ACC112 (cell line): Measurements from ENCODE around the gene FSTL4.

Experiments
- H2AFZ ChIP-seq: fragments of 200-600 bp; sonication (generic); one replicate; pipeline ENCODE4 v1.6.0; 2017; ENCODE audit warnings: antibody characterized with exemption, low read length; ENCODE audit not compliant: unreplicated experiment
- H3K27ac ChIP-seq: fragments of 200-600 bp; sonication (generic); 2 replicates; pipeline ENCODE4 v1.5.1; 2014; ENCODE audit warnings: low read depth, mild to moderate bottlenecking, antibody characterized with exemption, low read length, moderate library complexity
- H3K27me3 ChIP-seq: fragments of 200-600 bp; sonication (generic); 2 replicates; pipeline ENCODE4 v1.6.1; 2014; ENCODE audit warnings: mild to moderate bottlenecking, antibody characterized with exemption, low read length, moderate library complexity, mixed read lengths; ENCODE audit not compliant: insufficient read depth
- H3K36me3 ChIP-seq: fragments of 200-600 bp; sonication (generic); 2 replicates; pipeline ENCODE4 v1.6.1; 2016; ENCODE audit warnings: mild to moderate bottlenecking, antibody characterized with exemption, low read length, moderate library complexity, mixed read lengths; ENCODE audit not compliant: insufficient read depth
- H3K4me1 ChIP-seq: fragments of 200-600 bp; sonication (generic); one replicate; pipeline ENCODE4 v1.6.1; 2016; ENCODE audit warnings: low read length, mixed read lengths; ENCODE audit not compliant: insufficient read depth, unreplicated experiment, control insufficient read depth
- H3K4me3 ChIP-seq: fragments of 200-600 bp; sonication (generic); 2 replicates; pipeline ENCODE4 v1.5.1; 2014; ENCODE audit warnings: mild to moderate bottlenecking, low read depth, low read length
- H3K79me2 ChIP-seq: fragments of 200-600 bp; sonication (generic); one replicate; pipeline ENCODE4 v1.6.0; 2016; ENCODE audit warnings: low read length; ENCODE audit not compliant: control insufficient read depth, unreplicated experiment, insufficient read depth

The FSTL4 gene

DNA sequence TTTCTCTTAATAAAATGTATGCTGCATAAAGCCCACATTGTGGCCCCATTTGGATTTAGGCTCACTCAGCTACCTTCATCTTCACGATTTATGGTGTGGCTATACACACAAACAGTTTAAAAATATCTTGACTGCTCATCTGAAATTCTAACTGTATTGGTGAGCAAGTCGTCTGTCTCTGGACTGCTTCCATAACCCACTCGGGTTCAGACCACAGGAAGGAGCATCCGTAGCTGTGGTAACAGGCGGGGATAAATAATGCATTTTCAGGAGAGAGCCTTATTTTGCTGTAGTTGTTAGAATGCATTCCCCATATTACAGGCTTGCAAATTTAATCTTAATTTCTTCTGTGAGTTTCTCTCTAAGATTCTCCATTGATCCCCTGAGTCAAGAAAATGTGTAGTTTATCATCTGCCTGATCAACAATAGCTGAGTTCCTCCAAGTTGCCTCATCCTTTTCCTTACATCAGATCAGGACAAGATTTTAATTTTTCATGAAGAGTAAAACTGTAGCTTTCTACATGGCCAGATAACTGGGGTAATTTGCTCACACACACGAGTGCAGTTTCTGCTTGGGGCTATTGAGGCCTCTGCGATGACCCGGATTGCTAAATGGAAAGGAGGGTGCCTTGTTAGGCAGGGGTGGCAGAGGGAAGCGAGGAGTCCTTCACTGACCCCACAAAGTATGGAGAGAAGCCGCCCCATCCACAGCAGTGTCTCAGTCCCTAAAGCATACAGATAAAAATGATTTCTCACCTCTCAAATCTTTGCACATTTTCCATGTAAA, 133.9 kb downstream of the FSTL4 start:
- no peak overlapping the region for H3K4me3 ChIP-seq
- peaks cover 47% of the 10 kb centered on the region for H3K27me3 ChIP-seq
- H3K27ac ChIP-seq: no peak overlapping the region
- H2AFZ ChIP-seq: no peak overlapping the region
- no peaks in the 10 kb centered on the region for H3K79me2 ChIP-seq
- no peaks in the 10 kb centered on the region for H3K36me3 ChIP-seq
- H3K4me1 ChIP-seq: no peaks in the 10 kb centered on the region

DNA sequence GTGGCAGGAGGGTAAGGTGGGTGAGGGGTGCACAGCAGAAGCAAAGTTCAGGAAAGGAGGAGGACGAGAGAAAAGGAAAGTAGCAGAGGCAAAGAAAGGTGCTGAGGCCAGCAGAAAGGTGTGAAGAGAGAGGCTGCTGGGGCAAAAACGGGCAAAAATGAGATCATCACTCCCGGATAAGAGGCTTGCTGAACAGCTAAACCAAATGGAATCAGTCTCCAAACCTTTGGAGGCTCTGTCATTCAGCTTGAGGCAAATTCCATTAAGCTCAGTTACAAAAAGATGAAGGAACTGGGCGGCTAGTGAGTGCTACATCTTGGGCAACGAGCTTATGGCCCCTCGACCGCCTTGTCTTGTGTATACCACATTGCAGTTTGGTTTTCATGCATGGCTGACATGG, 136.4 kb downstream of the FSTL4 start:
- Histone ChIP-seq H3K79me2 (no peaks in the 10 kb centered on the region), H2AFZ (no peak overlapping the region), H3K27ac (no peak overlapping the region), H3K4me3 (no peak overlapping the region), H3K4me1 (no peaks in the 10 kb centered on the region), H3K36me3 (no peaks in the 10 kb centered on the region), H3K27me3 (peaks cover 65% of the 10 kb centered on the region)

DNA sequence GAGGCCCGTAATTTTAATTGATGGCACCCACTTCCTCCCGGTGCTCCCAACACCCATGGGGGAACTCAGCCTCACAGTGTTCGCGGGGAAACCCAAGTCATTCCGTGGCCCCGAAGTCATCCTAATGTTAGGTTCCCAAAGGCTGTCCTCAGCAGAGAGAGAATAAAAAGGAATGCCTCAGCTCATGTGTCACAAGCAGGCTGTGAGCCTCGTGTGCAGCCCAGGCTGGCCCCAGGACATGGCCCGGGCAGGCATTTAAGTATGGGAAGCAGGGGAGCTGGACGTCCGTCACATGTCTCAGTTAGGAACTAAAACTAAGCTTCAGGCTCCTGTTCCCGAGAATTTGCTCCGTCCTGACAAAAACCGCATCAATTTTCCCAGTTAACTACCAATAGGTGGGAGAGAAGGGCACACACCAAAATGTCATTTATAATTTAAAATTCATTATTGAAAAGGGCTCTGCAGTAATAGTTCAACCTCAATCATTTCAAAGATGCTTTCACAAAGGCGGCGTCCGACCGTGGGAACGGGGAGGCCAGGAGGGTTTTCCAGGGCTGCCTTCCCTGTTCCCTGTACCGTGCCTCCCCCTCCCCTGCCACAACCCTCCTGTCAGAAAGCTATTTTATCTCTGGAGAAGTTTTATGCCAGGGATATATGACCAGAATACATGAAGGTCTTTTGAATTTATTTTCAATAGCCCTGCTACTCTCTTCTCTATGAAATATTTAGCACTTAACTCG, 137.3 kb downstream of the FSTL4 start:
- Histone ChIP-seq H3K4me3 (no peak overlapping the region), H3K27me3 (peaks cover 65% of the 10 kb centered on the region), H3K79me2 (no peaks in the 10 kb centered on the region), H3K27ac (no peak overlapping the region), H3K36me3 (no peaks in the 10 kb centered on the region), H2AFZ (no peak overlapping the region), H3K4me1 (no peaks in the 10 kb centered on the region)

DNA sequence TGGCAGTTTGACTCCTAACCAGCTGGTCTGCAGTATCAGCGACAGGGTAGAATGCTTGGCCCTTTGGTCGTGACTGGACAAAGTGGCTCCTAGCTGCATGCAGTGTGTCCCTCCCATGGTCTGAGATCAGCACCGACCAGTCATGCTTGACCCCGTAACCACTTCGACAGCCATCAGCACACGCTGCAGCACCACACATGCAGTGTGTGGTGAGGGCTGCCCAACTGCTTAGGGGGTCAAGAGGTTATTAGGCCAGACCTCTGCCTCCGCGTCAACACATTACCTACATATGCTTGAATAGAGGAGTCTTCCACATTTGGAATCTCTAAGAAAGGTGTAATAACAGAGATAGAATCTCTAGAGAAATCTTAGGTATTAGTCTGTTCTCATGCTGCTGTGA, 139.1 kb downstream of the FSTL4 start:
- no peaks in the 10 kb centered on the region for H3K4me1 ChIP-seq
- H3K36me3 ChIP-seq: no peaks in the 10 kb centered on the region
- H3K4me3 ChIP-seq: no peak overlapping the region
- H3K27me3 ChIP-seq: peaks cover 75% of the 10 kb centered on the region
- H3K27ac ChIP-seq: no peak overlapping the region
- no peak overlapping the region for H2AFZ ChIP-seq
- no peaks in the 10 kb centered on the region for H3K79me2 ChIP-seq

DNA sequence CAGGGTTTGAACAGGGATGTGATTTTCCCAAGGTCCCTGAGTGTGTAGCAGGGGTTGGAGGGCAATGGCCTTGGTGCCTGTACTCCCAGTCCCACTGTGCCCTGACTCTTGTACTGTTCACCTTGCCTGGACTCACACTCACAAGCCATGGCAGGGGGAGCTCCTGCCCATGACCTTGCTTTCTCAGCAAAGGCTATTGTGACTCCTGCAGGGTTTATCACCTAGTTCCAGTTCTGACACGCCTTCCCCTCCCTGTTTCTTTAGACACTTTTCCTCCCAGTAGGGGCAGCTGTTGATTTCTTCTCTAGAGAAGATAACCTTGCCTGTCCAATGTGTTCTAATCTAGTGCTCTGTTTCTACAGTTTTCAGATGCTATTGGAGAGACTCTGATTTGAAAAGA, 139.5 kb downstream of the FSTL4 start:
- Histone ChIP-seq H3K4me3 (no peak overlapping the region), H3K36me3 (no peaks in the 10 kb centered on the region), H3K27me3 (peaks cover 71% of the 10 kb centered on the region), H3K27ac (no peak overlapping the region), H3K4me1 (no peaks in the 10 kb centered on the region), H3K79me2 (no peaks in the 10 kb centered on the region), H2AFZ (no peak overlapping the region)

DNA sequence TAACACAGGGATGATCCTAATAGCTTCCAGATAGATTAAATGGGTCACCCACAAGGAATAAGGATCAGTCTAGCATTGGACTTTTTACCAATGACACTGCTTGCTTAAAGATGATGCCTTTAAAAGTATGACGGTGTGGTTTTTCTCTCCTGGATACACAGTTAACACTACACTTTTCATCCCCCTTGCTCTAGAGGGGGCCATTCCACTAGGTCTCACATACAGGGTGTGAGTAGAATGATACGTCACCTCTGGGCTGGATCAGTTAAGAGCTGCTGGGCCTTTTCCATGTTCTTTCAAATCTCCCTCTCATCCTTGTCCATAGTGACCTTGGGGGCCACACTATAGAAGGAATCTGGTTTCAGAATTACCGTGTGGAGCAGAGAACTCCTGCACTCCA, 140.6 kb downstream of the FSTL4 start:
- Histone ChIP-seq H3K4me1 (no peaks in the 10 kb centered on the region), H3K27ac (no peak overlapping the region), H2AFZ (no peak overlapping the region), H3K27me3 (peaks cover 60% of the 10 kb centered on the region), H3K36me3 (no peaks in the 10 kb centered on the region), H3K4me3 (no peak overlapping the region), H3K79me2 (no peaks in the 10 kb centered on the region)

DNA sequence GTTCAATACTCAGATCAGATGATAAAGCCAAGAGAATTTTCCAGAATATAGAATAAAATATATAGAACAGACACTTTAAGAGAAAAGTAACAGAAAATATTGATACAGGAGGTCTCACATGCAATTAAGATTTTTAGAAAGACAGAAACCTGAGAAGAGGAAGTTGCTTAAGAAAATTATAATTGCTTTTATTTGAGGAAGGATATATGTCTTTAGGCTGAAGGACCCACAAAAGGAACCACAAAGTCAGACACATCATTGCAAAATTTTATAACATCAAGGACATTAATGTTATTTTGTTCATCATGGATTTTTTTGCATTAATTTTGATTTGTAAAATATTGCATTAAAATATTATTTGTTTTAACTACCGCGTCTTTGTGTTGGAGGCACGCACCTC, 141.5 kb downstream of the FSTL4 start:
- H3K79me2 ChIP-seq: no peaks in the 10 kb centered on the region
- peaks cover 52% of the 10 kb centered on the region for H3K27me3 ChIP-seq
- no peaks in the 10 kb centered on the region for H3K4me1 ChIP-seq
- H2AFZ ChIP-seq: no peak overlapping the region
- no peaks in the 10 kb centered on the region for H3K36me3 ChIP-seq
- H3K4me3 ChIP-seq: no peak overlapping the region
- H3K27ac ChIP-seq: no peak overlapping the region

DNA sequence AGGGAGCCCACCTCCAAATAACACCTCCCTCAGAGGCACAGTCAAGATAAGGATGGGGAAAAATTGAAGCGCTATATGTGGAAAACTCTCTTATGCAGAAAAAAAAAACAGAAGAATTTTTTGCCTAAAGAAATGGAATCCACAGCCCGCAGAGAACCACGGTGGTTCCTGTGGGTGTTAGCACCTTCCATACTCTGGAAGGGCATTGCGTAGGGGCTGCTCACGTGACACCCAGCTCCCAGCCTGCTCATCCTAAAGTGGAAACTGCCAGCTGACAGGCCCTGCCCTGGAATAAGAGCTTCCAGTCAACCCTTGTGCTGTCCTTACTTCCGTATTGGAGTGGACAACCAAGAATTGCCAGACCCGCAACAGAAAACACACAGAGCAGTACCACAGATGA, 142.5 kb downstream of the FSTL4 start:
- Histone ChIP-seq H3K4me3 (no peak overlapping the region), H3K36me3 (no peaks in the 10 kb centered on the region), H3K4me1 (no peaks in the 10 kb centered on the region), H3K27me3 (peaks cover 42% of the 10 kb centered on the region), H2AFZ (no peak overlapping the region), H3K27ac (no peak overlapping the region), H3K79me2 (no peaks in the 10 kb centered on the region)

DNA sequence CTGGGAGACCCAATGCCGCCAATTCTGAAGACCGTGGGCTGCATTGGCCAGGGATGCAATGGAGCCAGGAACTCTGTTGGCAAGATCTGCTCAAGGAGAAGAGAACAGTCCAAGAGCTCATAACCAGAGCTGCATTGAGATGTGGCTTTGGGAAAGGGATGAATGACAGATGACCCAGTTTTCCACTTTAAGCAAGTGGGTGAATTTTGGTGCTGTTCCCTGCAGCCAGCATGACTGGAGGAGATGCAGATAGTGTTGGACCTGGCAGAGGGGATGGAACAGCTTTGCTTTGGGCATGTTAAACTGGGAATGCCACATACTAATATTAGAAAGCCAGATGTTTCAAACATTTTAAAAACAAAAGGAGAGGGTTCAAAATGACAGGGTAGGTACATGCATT, 143.1 kb downstream of the FSTL4 start:
- no peak overlapping the region for H2AFZ ChIP-seq
- no peaks in the 10 kb centered on the region for H3K36me3 ChIP-seq
- H3K79me2 ChIP-seq: no peaks in the 10 kb centered on the region
- H3K4me1 ChIP-seq: no peaks in the 10 kb centered on the region
- H3K27me3 ChIP-seq: peaks cover 38% of the 10 kb centered on the region
- no peak overlapping the region for H3K27ac ChIP-seq
- no peak overlapping the region for H3K4me3 ChIP-seq

DNA sequence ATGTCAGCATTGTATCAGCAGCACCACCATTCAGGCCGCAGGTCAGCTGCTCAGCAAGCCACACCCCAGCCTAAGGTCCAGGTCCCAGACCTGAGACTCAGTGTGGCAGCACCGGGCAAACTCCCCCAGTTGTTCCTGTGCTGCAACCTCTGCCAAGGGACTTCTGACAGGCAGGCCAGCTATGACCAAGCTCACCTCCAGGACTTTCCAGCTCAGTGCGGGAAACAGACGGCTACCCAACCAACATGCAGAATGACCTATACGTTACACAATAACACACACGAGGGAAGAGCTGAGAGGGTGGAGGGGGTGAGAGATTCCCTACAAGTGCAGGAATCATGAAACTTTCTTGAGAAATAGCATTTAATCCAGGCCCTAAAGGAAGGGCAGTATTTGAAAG, 143.7 kb downstream of the FSTL4 start:
- Histone ChIP-seq H3K4me1 (no peaks in the 10 kb centered on the region), H3K79me2 (no peaks in the 10 kb centered on the region), H2AFZ (no peak overlapping the region), H3K27ac (no peak overlapping the region), H3K27me3 (peaks cover 34% of the 10 kb centered on the region), H3K36me3 (no peaks in the 10 kb centered on the region), H3K4me3 (no peak overlapping the region)
